ENCODE results near the gene TMEM117.
"Not testable (repeated sequence)": the region's sequence is repeated elsewhere in the genome, so short reads cannot be mapped to it uniquely, and the experiment has no call there.

The TMEM117 gene

DNA sequence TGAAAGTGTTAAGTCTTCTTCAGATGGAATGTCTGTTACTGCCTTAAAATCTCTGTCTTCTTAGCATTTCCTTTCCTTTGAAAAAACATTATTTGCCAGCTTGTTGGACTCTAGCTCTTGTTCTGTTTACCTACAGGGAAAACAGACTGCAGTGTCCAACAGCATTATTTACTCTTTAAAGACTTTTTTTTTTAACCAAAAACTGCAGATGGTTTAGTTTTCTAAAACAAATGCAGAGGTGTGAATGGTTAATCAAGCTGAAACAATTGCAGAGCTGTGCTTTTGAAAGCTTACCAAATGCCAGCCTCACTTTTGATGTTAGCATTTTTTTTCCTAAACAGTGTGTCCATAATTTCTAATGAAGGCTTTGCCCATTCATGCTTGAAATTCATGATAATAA is 323.3 kb downstream of the TMEM117 start:
- Histone ChIP-seq H3K4me1 (ENCODE audit: control insufficient read depth, insufficient read depth, low read length) (no peaks in the 10 kb centered on the region), H3K9me3 (ENCODE audit: control insufficient read depth, low read length) (no peaks in the 10 kb centered on the region)

DNA sequence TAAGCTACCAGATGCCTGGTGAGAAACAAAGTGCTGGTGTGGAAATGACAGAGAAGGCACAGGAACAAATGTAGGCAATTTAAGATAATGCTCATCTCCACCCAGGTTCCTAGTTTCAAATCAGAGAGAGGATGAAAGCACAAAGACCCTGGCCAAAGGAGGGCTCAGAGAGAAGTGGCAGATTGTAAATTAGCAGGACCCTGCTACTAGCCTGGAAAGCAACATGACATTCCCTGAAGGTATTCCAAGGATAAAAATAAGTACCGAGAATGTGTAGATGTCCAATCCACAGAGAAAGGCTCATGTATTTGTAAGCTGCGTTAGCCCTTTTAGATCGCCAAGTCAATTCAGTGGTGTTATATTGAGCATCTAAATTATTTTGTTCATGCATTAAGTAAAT is 324.0 kb downstream of the TMEM117 start:
- Histone ChIP-seq H3K4me3 (ENCODE audit: insufficient read depth, low read depth, low read length) (no peak overlapping the region), H3K9me3 (ENCODE audit: control insufficient read depth, low read length) (no peaks in the 10 kb centered on the region), H3K27ac (ENCODE audit: insufficient read depth, low read depth, low read length, poor library complexity, severe bottlenecking) (no peak overlapping the region), H3K27me3 (ENCODE audit: control insufficient read depth, insufficient read depth, low read length, poor library complexity, severe bottlenecking) (no peaks in the 10 kb centered on the region), H3K4me1 (ENCODE audit: control insufficient read depth, insufficient read depth, low read length) (no peaks in the 10 kb centered on the region), H3K36me3 (ENCODE audit: control insufficient read depth, insufficient read depth, low read length) (no peaks in the 10 kb centered on the region)
- 92% methylated on average over 2 to 3 of the region's 3 CpGs for WGBS, 2 experiments

More for the DNA sequence above, 323.3 kb downstream of the TMEM117 start:
- no peaks in the 10 kb centered on the region for H3K36me3 ChIP-seq (ENCODE audit: control insufficient read depth, insufficient read depth, low read length)
- no peaks in the 10 kb centered on the region for H3K27me3 ChIP-seq (ENCODE audit: control insufficient read depth, insufficient read depth, low read length, poor library complexity, severe bottlenecking)
- H3K4me3 ChIP-seq (ENCODE audit: insufficient read depth, low read depth, low read length) = no peak overlapping the region
- no peak overlapping the region for H3K27ac ChIP-seq (ENCODE audit: insufficient read depth, low read depth, low read length, poor library complexity, severe bottlenecking)

DNA sequence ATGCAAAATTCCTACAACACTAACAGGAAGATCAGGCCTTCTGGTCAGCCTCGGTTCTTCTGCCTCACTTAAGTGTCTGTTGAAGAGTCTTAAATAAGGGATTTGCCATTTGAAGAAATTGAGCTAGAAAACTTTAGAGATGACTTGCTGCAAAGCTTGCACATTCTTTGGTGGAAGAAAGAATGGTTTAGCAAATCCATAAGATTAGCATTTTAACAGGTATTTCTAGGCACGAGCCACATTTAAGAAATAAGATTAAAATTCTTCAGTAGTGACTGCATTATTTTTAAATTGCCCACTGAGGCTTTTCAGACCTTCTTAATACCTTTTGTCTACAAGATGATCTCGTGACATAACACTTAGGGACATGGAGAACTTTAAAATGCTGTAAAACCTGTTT is 327.1 kb downstream of the TMEM117 start:
- 84 to 100% methylated on average over 2 of the region's 3 CpGs for WGBS, 2 experiments
- Histone ChIP-seq H3K27me3 (ENCODE audit: control insufficient read depth, insufficient read depth, low read length, poor library complexity, severe bottlenecking) (no peaks in the 10 kb centered on the region), H3K9me3 (ENCODE audit: control insufficient read depth, low read length) (no peaks in the 10 kb centered on the region)

DNA sequence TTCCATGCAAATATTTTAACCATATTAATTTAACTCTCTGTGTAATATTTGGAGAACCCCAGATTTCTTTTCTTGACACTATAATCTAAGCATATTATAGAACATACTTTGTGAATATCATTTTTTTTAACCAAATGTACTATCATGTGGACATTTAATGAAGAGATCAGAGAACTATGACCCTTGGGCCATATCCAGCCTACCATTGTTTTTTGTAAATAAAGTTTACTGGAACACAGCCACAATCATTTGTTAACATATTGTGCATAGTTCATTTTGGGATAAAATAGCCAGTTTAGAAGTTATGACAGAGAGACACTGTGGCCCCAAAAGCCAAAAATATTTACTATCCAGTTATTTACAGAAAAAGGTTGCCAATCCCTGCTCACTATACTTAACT is 338.2 kb downstream of the TMEM117 start:
- Histone ChIP-seq H3K4me1 (ENCODE audit: control insufficient read depth, insufficient read depth, low read length) (no peaks in the 10 kb centered on the region), H3K27me3 (ENCODE audit: control insufficient read depth, insufficient read depth, low read length, poor library complexity, severe bottlenecking) (no peaks in the 10 kb centered on the region), H3K4me3 (ENCODE audit: insufficient read depth, low read depth, low read length) (no peak overlapping the region), H3K27ac (ENCODE audit: insufficient read depth, low read depth, low read length, poor library complexity, severe bottlenecking) (no peak overlapping the region), H3K36me3 (ENCODE audit: control insufficient read depth, insufficient read depth, low read length) (no peaks in the 10 kb centered on the region), H3K9me3 (ENCODE audit: control insufficient read depth, low read length) (no peaks in the 10 kb centered on the region)

More for the DNA sequence above, 327.1 kb downstream of the TMEM117 start:
- H3K4me1 ChIP-seq (ENCODE audit: control insufficient read depth, insufficient read depth, low read length) = no peaks in the 10 kb centered on the region
- no peak overlapping the region for H3K27ac ChIP-seq (ENCODE audit: insufficient read depth, low read depth, low read length, poor library complexity, severe bottlenecking)
- no peak overlapping the region for H3K4me3 ChIP-seq (ENCODE audit: insufficient read depth, low read depth, low read length)
- no peaks in the 10 kb centered on the region for H3K36me3 ChIP-seq (ENCODE audit: control insufficient read depth, insufficient read depth, low read length)

DNA sequence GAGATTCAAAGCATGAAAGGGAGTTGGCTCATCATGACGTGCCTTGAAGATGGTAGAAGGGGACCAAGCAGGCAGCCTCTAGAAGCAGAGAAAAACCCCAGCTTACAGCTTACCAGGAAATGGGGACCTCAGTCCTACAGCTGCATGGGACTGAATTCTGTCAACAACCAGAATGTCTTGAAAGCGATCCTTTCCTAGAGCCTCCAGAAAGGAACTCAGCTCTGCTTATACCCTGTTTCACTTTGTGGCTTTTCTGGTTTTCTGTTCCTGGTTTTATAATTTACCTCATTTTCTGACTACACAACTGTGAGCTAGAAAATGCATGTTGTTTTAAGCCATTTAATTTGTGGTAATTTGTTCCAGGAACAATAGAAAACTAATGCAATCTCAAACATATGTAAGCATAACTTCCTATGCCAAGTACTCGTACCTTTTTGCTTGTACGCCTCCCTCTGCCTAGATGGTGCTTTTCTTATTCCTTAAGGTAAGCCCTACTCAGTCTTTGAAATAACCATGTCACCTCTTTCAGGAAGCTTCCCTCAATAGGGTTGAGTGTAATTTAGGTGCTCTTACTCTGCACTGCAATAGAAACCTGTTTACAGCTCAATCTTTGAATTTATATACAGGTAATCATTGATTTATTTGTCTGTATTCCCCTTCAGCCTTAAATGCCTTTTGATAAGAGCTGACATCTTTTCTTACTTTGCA is 348.8 kb downstream of the TMEM117 start:
- WGBS, 2 experiments = 95 to 97% methylated on average over 4 of the region's 4 CpGs

DNA sequence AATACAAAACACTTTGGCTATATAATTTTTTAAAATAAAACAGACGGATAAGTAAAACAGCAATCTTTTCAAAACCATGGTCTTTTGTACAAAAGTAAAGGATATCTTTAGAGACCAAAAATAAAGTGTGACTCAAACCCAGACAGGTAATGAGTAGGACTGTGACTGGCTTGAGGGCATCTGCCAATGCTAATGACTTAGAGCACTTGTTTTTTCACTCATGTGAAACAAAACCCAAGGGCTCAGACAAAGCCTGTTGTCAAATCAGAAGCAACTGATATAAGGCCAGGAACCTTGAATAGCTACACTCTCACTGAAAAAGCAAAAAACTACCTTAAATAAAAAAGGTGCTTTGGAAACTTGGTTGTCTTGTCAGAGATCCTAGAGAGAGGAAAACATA is 357.4 kb downstream of the TMEM117 start:
- no peaks in the 10 kb centered on the region for H3K4me1 ChIP-seq (ENCODE audit: control insufficient read depth, insufficient read depth, low read length)
- H3K9me3 ChIP-seq (ENCODE audit: control insufficient read depth, low read length) = no peaks in the 10 kb centered on the region
- H3K36me3 ChIP-seq (ENCODE audit: control insufficient read depth, insufficient read depth, low read length) = no peaks in the 10 kb centered on the region
- no peak overlapping the region for H3K4me3 ChIP-seq (ENCODE audit: insufficient read depth, low read depth, low read length)
- no peak overlapping the region for H3K27ac ChIP-seq (ENCODE audit: insufficient read depth, low read depth, low read length, poor library complexity, severe bottlenecking)
- no peaks in the 10 kb centered on the region for H3K27me3 ChIP-seq (ENCODE audit: control insufficient read depth, insufficient read depth, low read length, poor library complexity, severe bottlenecking)
- WGBS, 2 experiments = 83 to 100% methylated on average over 1 of the region's 1 CpG

More for the DNA sequence above, 348.8 kb downstream of the TMEM117 start:
- no peaks in the 10 kb centered on the region for H3K27me3 ChIP-seq (ENCODE audit: control insufficient read depth, insufficient read depth, low read length, poor library complexity, severe bottlenecking)
- no peaks in the 10 kb centered on the region for H3K36me3 ChIP-seq (ENCODE audit: control insufficient read depth, insufficient read depth, low read length)
- no peak overlapping the region for H3K27ac ChIP-seq (ENCODE audit: insufficient read depth, low read depth, low read length, poor library complexity, severe bottlenecking)
- no peaks in the 10 kb centered on the region for H3K4me1 ChIP-seq (ENCODE audit: control insufficient read depth, insufficient read depth, low read length)
- no peaks in the 10 kb centered on the region for H3K9me3 ChIP-seq (ENCODE audit: control insufficient read depth, low read length)
- H3K4me3 ChIP-seq (ENCODE audit: insufficient read depth, low read depth, low read length) = no peak overlapping the region

DNA sequence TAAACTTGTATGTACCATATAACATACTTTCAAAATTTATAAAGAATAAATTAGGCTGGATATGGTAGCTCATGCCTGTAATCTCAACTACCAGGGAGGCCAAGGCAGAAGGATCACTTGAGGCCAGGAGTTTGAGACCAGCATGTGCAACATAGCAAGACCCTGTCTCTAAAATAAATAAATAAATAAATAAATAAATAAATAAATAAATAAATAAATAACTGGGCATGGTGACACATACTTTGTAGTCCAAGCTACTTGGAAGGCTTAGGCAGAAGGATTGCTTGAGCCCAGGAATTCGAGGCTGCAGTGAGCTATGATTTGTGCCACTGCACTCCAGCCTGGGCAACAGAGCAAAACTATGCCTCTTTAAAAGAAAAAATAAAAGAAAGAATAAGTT is 359.8 kb downstream of the TMEM117 start:
- H3K27ac ChIP-seq (ENCODE audit: insufficient read depth, low read depth, low read length, poor library complexity, severe bottlenecking); H3K27me3 ChIP-seq (ENCODE audit: control insufficient read depth, insufficient read depth, low read length, poor library complexity, severe bottlenecking); H3K36me3 ChIP-seq (ENCODE audit: control insufficient read depth, insufficient read depth, low read length); H3K9me3 ChIP-seq (ENCODE audit: control insufficient read depth, low read length); H3K4me3 ChIP-seq (ENCODE audit: insufficient read depth, low read depth, low read length); H3K4me1 ChIP-seq (ENCODE audit: control insufficient read depth, insufficient read depth, low read length): not testable (repeated sequence)
- 69 to 84% methylated on average over 1 of the region's 1 CpG for WGBS, 2 experiments

DNA sequence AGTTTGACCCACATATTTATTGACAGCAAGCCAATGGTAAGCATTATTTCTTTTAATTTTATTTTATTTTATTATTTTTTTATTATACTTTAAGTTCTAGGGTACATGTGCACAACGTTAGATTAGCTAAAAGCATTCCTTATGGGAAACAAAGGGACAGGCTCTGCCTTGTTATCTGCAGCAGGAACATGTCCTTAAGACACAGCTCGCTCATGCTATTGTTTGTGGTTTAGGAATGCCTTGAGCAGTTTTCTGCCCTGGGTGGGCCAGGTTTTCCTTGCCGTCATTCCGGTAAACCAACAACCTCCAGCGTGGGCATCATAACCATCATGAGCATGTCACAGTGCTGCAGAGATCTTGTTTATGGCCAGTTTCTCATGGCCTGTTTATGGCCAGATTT is 370.2 kb downstream of the TMEM117 start:
- Histone ChIP-seq H3K4me3 (ENCODE audit: insufficient read depth, low read depth, low read length) (no peak overlapping the region), H3K4me1 (ENCODE audit: control insufficient read depth, insufficient read depth, low read length) (no peaks in the 10 kb centered on the region), H3K36me3 (ENCODE audit: control insufficient read depth, insufficient read depth, low read length) (no peaks in the 10 kb centered on the region), H3K27me3 (ENCODE audit: control insufficient read depth, insufficient read depth, low read length, poor library complexity, severe bottlenecking) (no peaks in the 10 kb centered on the region), H3K9me3 (ENCODE audit: control insufficient read depth, low read length) (peaks cover 3% of the 10 kb centered on the region), H3K27ac (ENCODE audit: insufficient read depth, low read depth, low read length, poor library complexity, severe bottlenecking) (no peak overlapping the region)
- whole genome bisulfite sequencing, 2 experiments = 91 to 94% methylated on average over 5 of the region's 5 CpGs

DNA sequence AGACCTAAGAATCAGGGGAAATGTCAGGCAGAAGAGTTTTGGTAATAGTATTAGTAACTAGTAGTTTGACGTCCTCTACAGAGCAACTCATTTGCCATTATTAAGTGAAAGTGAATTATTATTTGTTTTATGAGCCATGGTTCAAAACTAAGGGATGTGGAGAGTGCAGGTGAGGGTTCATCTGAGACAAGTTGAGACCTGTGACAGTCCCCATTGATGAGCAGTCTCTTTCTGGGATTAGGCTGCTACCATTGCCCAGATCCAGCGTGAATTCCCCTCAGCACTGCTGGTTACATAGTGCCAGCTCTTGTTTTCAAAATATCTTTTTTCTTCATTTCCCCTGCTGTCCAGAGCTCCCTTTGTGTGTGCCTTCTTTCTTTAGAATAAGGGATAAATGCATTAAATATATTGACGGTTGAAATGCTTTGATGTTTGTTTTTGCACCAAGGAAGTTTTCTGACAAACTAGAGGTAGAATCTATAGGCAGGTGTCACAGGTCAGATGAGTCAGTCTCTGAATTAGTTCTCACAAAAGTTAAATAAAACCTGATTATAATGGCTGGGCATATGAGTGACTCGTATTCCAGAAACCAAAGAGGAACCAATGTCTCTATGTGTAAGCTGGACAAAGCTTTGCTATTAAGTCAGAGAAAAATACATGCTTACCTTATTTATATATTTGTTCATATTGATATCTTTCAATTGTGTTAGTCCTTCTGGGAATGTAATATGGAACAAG is 381.4 kb downstream of the TMEM117 start:
- Histone ChIP-seq H3K27me3 (ENCODE audit: control insufficient read depth, insufficient read depth, low read length, poor library complexity, severe bottlenecking) (no peaks in the 10 kb centered on the region), H3K36me3 (ENCODE audit: control insufficient read depth, insufficient read depth, low read length) (no peaks in the 10 kb centered on the region), H3K4me1 (ENCODE audit: control insufficient read depth, insufficient read depth, low read length) (no peaks in the 10 kb centered on the region), H3K9me3 (ENCODE audit: control insufficient read depth, low read length) (no peaks in the 10 kb centered on the region), H3K27ac (ENCODE audit: insufficient read depth, low read depth, low read length, poor library complexity, severe bottlenecking) (no peak overlapping the region), H3K4me3 (ENCODE audit: insufficient read depth, low read depth, low read length) (no peak overlapping the region)
- WGBS, 2 experiments = 80 to 95% methylated on average over 4 of the region's 4 CpGs

DNA sequence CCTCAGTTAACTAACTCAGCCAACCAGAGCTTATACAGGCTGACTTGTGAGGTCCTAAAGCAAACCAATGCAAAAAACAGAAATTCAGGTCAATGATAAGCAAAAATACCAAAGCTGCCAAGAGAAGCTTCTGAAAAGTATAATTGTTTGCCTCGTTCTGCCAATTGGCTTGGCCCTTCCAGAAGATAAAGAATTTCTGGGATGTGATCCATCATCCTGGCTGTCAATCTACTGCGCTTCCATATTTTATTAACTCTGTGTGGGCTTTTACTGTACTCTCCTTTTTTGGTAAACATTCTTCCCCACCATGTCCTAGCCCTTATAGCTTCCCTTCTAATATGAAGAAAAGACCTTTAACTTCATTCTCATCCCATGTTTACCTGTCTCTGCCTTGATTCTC is 387.9 kb downstream of the TMEM117 start:
- H3K4me3 ChIP-seq (ENCODE audit: insufficient read depth, low read depth, low read length) = no peak overlapping the region
- no peaks in the 10 kb centered on the region for H3K36me3 ChIP-seq (ENCODE audit: control insufficient read depth, insufficient read depth, low read length)
- H3K4me1 ChIP-seq (ENCODE audit: control insufficient read depth, insufficient read depth, low read length) = no peaks in the 10 kb centered on the region
- WGBS, 2 experiments = 69 to 76% methylated on average over 2 of the region's 2 CpGs
- no peak overlapping the region for H3K27ac ChIP-seq (ENCODE audit: insufficient read depth, low read depth, low read length, poor library complexity, severe bottlenecking)
- H3K9me3 ChIP-seq (ENCODE audit: control insufficient read depth, low read length) = no peaks in the 10 kb centered on the region
- H3K27me3 ChIP-seq (ENCODE audit: control insufficient read depth, insufficient read depth, low read length, poor library complexity, severe bottlenecking) = no peaks in the 10 kb centered on the region
